ENCODE measurements around the gene DEPP1.
A peak's percentile ranks its signal among the peaks of the same experiment; 100 is the strongest.

The DEPP1 gene

DNA sequence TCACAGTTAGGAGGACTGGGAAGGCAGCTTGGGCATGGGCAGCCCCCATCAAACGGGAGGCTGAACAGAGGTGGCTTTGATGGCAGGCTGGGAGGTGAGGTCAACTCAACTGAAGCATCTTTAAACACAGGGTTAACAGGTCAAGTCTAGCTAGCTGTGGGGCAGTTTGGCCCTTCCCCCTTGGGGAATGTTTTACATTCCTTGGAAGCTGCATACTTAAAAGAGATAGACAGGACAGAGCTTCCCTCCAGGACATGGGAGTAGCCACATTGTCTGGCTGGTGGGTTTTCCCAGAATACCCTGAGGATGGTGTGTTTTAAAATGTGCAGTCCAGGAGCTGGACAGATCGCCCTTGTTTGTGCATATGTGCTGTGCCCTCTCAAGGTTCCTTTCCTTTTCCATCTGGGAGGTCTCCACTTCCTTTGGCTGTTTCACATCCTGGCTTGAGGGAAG, 25.8 kb downstream of the DEPP1 start:
- no peak for DNase-seq (ENCODE audit: low read depth)

DNA sequence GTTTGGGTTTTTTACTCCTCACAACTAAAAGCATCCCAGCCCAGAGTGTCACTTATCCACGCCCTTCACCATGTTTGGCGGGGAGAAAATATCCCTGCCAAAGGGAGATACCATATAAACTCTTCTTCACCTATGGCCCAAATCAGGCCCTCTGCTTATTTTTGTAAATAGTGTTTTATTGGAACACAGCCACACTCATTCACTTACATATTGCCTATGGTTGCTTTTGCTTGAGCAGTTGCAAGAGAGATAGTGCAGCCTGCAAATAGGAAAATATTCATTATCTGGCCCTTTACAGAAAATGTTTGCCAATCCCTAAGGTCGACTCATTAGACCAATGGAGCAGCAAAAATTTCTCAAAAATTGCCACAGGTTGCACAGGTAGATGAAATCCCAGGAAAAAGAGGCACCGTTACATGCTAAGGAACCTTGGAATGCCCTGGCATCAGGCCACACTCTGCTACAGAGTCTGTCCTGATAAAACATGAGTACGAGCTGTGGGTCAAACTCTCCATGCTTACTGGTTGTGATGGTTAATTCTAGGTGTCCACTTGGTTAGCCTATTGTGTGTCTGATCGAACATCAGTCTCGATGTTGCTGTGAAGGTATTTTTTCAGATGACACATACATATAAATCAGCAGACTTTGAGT, 26.9 kb downstream of the DEPP1 start:
- DNase-seq (ENCODE audit: low read depth): no peak

DNA sequence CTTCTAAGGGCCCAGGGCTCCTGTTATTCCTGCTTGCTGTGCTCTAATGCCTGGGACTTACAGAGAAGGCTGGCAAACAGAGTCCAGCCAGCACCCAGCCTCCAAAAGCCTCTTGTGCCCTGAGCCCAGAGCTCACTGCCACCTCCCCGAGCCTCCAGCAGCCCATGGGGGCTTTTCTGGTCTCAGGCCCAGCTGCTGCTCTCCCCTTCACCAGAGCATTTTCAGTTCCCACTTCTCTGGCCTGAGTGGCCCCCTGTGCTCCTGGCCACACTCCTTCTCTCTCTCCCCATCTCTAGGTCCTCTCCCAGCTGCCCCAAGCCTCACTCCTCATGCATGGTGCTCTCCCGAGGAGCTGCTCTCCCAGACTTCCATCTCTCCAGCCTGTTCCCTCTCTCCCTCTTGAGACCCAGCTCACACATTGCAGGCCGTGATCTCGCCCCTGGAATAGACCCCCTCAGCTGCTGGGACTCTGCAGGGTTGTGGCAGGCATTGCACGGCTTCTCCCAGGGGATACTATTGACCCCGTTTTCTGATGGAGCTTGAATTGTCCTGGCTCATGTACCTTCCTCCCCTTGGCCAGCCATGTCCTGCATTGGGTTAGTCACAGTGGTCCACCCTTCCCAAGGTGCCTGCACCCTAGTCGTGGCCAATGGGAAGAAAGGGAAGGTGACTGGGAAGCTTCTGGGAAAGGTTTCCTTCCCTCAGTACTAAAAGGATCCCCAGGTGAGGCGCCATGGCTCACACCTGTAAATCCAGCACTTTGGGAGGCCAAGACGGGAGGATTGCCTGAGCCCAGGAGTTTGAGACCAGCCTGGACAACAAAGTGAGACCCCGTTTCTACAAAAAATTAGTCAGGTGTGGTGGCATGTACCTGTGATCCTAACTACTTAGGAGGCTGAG, 28.0 kb downstream of the DEPP1 start:
- no peak for DNase-seq (ENCODE audit: low read depth)

DNA sequence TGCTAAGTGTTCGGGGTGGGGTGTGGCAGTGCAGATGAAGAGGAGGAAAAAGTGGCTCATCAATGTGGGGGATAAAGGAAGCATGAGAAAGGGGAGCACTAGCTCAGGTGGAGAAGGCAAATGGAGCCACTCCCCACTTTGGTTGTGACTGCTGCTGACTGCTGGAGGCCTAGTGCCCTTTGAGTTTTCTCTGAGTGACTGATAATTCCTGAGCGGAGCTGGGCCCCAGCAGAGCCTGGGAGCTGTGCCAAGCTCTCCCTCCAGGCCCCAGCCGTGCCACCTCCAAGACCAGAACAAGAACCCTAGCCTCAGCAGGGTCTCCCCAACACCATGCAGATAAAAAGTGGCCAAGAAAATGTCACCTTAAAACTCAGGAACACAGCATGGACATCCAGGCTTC, 28.7 kb downstream of the DEPP1 start:
- DNase-seq (ENCODE audit: low read depth): no peak

DNA sequence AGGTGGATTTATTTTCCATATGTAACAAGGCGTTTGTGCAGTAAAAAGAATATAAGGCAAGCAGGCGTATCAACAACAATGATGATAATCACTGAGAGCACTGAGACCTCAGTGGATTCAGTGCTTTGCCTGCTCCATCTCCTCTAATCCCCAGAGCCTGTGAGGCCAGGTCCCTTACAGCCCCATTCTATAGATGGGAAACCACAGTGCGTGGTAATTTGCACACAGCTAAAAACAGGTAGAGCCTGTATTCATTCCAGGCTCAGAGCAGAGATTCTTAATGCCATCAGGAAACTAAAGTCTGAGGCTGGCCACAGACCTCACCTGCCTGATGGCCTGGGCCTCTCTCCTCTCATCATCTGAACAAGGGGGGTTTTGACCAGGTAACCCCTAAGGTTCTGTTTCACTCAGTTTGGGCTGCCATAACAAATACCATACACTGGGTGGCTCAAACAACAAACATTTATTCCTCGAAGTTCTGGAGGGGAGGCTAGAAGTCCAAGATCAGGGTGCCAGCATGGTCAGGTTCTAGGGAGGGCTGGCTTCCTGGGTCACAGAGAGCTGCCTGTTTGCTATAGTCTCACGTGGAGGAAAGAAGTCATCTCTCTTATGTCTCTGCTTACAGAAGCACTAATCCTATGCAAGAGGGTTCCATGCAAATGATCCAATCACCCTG, 29.3 kb downstream of the DEPP1 start:
- DNase-seq (ENCODE audit: low read depth): no peak

DNA sequence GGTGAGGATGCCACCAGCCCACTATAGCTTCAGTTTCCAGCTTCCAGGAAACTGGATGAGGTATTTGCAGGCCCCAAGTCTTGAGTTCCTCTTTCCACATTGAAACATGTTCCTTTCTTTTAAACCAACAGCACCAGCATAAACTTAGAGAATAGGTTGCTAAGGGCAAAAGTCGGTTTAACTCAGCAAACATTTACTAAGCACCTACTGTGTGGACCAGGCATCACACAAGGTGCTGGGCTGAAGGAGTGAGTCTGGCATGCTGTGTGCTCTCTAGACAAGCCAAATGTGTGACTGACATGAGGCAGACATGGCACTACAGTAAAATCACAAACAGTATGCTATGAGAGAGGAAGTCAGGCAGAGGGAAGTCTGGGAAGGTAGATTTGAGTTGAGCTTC, 30.0 kb downstream of the DEPP1 start:
- DNase-seq (ENCODE audit: low read depth): no peak

DNA sequence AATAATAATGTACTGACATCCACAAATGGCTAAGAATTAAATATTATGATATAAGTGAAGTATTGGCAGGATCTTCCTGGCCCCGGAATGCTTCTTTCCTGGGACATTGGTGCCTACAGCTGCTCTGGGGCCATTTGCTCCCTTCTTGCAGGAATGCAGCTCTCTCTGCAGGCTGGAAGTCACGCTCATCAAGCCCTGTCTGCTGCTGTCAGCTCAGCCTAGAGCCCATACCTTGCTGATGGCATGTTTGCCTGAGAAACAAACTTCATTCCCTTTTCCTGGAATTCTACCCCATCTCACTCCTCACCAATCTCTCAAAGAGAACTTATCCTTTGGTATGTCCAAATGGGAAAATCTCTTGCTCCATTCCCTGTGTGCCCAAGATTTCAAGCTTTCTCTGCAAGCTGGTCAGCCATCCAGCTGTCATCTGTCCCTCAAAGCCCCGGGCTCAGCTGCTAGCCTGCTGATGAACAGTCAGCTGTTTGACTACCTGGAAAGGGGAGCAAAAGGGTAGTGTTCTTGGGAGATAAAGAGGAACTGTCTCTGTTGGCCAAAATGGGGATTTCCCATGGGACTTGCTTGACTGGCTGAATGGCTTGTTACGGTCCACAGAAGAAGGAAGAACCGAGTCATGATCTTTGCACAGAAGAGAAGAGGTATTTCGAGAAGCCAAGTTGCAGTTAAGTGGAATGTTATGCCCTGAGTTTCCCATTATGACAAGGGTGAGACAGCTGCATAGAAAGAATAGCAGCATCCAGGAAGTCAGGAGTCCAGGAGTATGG, 31.0 kb downstream of the DEPP1 start:
- DNase-seq (ENCODE audit: low read depth): no peak

DNA sequence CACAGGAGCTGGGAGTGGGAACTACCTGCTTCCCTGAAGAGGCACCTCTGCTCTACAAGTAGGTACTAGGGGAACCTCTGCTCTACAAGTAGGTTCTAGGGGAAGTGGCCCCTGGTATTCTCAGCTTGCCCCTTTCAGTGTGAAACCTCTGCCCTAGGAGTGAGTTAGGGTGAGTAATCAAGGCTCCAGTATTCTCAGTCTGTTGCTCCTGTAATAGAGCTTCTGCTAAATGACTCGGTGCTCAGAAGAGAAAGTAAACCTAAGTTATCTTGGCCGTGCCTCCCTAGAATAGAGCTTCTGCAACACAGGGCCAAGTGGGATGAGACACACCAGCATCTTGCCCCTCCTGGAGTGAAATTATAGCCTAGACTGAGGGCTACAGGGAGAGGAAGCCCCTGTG, 32.4 kb downstream of the DEPP1 start:
- no peak for DNase-seq (ENCODE audit: low read depth)

DNA sequence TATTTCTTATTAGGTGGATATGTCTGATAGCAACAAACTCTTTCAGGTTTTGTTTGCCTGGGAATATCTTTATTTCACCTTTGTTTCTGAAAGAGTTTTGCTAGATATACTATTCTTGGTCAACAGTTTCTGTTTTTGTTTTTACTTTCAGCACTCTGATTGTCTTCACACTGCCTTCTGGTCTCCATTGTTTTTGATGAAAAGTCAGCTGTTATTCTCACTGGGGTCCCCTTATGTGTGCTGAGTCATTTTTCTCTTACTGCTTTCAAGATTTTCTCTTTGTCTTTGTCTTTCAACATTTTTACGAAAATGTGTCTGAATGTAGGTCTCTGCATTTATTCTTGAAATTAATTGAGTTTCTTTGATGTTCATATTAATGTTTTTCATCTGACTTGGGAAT, 34.3 kb downstream of the DEPP1 start:
- DNase-seq (ENCODE audit: low read depth): no peak

DNA sequence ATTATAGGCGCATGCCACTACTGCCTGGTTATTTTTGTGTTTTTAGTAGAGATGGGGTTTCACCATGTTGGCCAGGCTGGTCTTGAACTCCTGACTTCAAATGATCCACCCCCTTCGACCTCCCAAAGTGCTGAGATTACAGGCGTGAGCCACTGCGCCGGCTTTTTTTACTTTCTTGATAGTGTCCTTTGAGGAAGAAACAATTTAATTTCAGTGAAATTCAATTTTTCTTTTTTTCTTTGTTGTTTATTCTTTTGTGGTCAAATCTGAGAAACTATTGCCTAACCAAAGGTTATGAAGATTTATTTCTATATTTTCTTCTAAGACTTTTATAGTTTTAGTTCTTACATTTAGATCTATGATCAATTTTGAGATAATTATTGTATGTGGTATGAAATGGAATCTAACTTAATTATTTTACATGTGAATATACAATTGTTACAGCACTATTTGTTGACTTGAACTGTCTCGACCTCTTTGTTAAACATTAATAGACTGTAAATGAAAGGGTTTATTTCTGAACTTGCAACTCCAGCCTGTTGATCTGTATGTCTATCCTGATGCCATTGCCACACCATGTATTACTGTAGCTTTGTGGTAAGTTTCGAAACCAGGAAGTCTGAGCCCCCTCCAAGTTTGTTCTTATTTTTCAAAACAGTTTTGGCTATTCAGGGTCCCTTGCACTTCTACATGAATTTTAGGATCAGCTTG, 38.8 kb downstream of the DEPP1 start:
- no peak for DNase-seq (ENCODE audit: low read depth)

DNA sequence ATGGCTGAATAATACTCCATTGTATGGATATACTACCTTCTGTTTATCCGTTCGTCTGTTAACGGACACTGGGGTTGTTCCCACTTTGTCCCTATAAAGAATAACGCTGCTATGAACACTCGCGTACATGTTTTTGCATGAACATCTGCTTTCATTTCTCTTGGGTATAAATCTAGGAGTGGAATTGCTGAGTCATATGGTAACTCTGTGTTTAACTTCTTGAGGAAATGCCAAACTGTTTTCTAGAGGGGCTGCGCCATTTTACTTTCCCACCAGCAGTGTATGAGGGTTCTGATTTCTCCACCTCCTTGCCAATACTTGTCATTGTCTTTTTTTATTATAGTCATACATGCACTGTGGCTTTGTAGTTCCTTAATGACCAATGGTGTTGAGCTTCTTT, 39.7 kb downstream of the DEPP1 start:
- no peak for DNase-seq (ENCODE audit: low read depth)

DNA sequence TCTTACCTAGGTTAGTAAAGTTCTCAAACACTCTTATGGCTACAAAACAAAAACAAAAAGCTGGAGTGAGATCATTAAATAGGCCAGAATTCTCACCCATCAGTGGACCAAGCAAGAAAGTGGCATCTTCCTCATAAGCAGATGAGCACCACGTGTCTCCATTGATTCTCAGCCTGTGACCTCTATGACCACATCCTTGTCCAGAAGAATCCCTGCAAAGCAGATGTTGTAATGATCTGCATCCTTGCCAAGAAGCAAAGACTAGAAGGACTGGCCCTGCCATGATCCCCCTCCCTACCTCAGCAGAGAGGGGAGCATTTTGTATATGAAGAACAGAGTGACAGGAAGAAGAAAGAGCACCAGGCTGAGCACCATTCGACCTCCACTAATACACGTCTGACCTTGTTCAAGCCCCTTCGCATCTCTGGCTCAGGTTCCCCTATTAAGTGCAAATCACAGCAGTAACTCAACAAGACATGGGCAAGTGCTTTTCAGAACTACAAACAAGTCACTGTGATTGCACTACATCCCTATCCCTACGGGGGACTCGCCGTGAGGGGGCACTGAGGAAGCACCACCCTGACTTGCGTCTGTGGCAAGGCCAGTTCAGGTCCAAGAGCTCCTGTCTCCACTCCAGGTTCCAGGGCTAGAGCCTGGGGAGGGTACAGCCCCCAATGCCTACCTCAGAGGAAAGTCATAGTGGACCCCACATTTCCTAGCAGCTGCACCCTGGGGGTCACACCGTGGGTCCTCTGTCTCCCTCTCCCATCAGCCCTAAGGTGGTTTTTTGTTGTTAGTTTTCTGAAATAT, 41.2 kb downstream of the DEPP1 start:
- DNase-seq (ENCODE audit: low read depth): no peak

DNA sequence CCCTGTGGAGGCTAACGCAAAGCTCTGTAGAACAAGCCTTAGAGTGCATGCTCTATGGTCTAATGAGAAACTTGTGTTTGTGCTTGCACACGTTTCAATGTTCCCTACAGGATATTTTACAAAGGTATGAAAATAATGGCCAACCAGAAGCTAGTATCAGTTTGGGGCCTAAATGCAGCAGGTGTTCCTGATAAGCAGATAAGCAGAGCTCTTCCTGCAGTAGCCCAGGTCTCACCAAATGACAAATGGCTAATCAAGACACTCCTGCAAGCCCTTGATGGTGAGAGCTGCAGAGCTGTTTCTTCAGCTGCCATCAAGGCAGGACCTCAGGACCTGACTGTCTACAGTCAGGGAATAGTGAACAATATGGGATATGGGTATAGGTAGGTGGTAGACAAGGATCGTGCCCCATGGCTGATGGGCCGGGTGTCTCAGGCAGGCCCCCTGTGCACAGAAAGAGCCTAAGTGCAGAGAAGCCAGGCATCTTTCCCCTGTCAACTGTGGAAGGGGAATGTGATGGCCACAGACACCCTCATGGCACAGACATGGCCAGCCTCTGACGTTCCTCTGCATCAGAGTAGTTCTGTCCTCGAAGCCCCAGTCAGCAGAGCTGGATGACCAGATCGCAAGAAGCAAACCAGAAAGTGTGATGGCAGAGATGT, 42.2 kb downstream of the DEPP1 start:
- DNase-seq (ENCODE audit: low read depth): no peak

DNA sequence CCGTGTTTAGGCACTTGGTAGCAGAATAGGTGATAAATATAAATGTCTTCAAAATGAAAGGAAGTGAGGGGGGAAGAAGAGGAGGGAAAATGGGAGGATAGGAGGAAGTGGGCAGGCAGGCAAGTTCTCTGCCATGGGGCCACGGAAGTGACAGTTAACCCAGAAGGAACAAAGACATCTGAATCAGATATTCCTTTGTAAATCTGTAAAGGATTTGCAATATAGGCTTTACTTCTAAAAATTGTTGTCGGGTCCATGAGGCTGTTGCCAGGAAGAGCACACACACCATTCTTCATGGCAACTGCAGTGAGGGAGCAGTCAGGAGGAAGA, 42.7 kb downstream of the DEPP1 start:
- no peak for DNase-seq (ENCODE audit: low read depth)

DNA sequence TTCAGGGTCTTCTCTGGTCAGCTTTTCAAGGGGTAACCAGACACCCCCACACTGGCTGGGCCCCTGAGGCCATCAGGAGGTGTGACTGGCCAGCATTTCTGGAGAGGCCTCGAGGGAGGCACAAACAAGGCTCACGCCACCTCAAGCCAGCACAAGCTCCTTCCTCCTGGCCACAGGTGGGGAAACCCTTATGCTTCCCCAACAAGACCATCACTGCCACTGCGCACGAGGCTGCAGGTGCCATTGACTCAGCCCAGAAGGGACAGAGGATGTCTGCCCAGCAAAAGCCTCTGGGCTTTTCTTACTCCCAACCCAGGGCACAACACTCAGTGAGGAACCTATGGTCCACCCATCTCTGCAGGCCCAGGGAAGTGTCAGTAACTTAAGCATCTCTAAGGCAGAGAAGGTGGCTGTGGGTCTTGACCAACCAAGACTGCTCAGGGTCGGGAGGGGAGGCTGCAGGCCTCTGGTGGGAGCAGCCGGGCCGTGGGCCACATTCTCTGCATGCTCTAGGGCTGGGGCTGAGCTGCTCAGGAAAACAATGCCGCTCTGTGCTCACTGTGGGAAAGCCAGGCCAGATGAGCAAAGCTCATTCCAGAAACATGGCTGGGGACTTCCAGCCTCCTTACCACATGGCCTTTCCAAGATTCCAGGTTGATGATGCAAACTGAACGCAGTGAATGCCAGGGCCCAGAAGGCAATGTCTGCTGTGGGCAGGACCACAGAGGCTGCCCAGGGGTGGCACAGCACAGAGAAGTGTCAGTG, 43.2 kb downstream of the DEPP1 start:
- DNase-seq (ENCODE audit: low read depth): peak; percentile 23

DNA sequence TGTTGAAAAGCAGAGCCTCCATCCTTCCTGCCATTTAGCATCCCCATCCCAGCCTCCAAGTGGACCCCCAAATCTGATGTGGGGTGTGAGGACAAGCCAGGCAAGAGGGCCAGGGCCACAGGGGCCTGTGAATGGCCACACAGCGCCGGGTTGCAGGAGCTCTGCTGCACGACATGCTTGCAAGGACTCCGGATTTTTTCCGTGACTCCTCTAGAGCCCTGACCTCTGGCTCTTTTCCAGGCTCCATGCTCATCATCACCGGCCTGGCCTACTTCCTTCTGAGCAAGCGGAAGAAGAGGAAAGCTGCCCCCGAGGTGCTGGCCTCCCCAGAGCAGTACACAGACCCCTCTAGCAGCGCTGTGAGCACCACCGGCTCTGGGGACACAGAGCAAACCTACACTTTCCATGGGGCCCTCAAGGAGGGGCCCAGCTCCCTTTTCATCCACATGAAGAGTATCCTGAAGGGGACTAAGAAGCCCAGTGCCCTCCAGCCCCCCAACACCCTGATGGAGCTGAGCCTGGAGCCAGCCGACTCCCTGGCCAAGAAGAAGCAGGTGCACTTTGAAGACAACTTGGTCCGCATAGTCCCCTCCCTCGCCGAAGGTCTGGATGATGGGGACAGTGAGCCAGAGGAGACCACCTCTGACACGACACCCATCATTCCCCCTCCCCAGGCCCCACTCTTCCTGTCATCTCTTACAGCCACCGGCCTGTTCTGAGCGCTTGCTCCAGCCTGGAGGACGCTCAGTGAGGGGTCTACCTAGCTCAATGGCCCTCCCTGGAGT, 44.0 kb downstream of the DEPP1 start:
- no peak for DNase-seq (ENCODE audit: low read depth)

DNA sequence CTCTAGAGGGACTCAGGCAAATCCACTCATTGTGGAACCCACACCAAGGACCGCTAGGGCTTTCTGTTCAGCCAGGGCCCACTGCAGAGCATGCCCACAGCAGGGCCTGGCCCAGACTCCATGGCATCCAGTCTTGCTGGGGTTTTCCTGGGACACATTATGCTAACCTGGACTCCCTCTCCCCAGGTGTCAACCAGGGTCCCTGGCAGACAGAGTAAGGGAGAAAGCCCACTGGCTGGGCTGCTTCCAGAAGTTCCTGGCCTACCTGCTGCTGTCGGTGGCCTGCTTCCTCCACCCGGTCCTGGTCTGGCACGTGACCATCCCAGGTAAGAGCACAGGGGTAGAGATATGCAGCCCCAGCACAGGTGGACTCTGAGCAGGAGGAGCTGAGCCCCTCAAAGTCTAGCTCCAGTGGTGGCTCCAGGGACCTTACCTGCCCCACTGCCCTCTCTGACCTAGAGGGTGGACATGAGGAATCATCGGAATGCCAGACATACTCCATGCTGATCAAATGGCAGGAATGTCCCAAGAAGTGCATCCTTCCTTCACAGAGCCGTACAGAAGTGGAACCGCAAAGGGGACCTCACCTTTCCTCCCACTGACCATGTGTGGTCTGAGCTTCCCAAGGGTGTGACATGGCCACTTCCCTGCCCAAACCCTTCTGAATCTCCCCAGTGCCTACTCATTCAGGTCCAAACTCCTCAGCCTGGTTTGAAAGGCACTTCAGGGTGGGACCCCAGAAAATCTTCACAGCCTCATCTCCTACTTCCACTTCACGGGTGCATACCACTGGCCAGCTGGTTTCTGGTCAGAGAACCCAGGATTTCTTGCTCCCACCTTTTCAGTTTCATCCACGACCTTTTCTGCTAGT, 44.9 kb downstream of the DEPP1 start:
- no peak for DNase-seq (ENCODE audit: low read depth)

All from HS-5 (cell line).